ENCODE results near the gene TUBB.

The TUBB gene

GRCh38 chr6:30724906-30725667 lies 4.9 kb downstream of the TUBB start:
- no peak for DNase-seq (ENCODE audit: low spot score)
- TF ChIP-seq CTCF (IDR thresholded peaks at IDR 0.05; ENCODE audit: extremely low read depth, missing control alignments): no peak

- TF ChIP-seq CTCF (IDR thresholded peaks at IDR 0.05; ENCODE audit: extremely low read depth, missing control alignments): no peak
- no peak for DNase-seq (ENCODE audit: low spot score)
These were observed 5.8 kb downstream of the TUBB start for GRCh38 chr6:30725713-30726505.

- no peak for DNase-seq (ENCODE audit: low spot score)
- no peak for TF ChIP-seq CTCF (IDR thresholded peaks at IDR 0.05; ENCODE audit: extremely low read depth, missing control alignments)
These were observed 6.6 kb downstream of the TUBB start for GRCh38 chr6:30726506-30727413.

GRCh38 chr6:30727920-30728553 lies 7.9 kb downstream of the TUBB start:
- no peak for DNase-seq (ENCODE audit: low spot score)
- no peak for TF ChIP-seq CTCF (IDR thresholded peaks at IDR 0.05; ENCODE audit: extremely low read depth, missing control alignments)

- peak; percentile 76 for DNase-seq (ENCODE audit: low spot score)
- peak; percentile 96 for TF ChIP-seq CTCF (IDR thresholded peaks at IDR 0.05; ENCODE audit: extremely low read depth, missing control alignments)
These were observed 10.7 kb downstream of the TUBB start for GRCh38 chr6:30730601-30731435.

- DNase-seq (ENCODE audit: low spot score): no peak
- no peak for TF ChIP-seq CTCF (IDR thresholded peaks at IDR 0.05; ENCODE audit: extremely low read depth, missing control alignments)
These were observed 12.2 kb downstream of the TUBB start for GRCh38 chr6:30732237-30732943.
